ENCODE data around the gene ZNF232. TPM values are rescaled to one million over a fixed set of nuclear protein-coding genes. Genes with fewer than 3 reads are reported as not detected.
"Not testable (repeated sequence)": the region's sequence is repeated elsewhere in the genome, so short reads cannot be mapped to it uniquely, and the experiment has no call there.

The ZNF232 gene
- total RNA-seq, 3 donors from 2014 or later = 18.7 to 25.8 (median 21.3) TPM

GRCh38 chr17:5096731-5097100 is 15.0 kb downstream of the ZNF232 start:
- H3K27me3 Mint-ChIP-seq (ENCODE audit: low read depth) = peaks cover 11% of the 10 kb centered on the region
- H3K4me3 Mint-ChIP-seq = peak overlapping the region; percentile 24
- no peaks in the 10 kb centered on the region for H3K4me1 Mint-ChIP-seq (ENCODE audit: low read depth)
- no peak for DNase-seq
- peaks cover 16% of the 10 kb centered on the region for H3K36me3 Mint-ChIP-seq (ENCODE audit: insufficient read depth)
- peaks cover 39% of the 10 kb centered on the region for H3K9me3 Mint-ChIP-seq
- no peak for ATAC-seq

DNA sequence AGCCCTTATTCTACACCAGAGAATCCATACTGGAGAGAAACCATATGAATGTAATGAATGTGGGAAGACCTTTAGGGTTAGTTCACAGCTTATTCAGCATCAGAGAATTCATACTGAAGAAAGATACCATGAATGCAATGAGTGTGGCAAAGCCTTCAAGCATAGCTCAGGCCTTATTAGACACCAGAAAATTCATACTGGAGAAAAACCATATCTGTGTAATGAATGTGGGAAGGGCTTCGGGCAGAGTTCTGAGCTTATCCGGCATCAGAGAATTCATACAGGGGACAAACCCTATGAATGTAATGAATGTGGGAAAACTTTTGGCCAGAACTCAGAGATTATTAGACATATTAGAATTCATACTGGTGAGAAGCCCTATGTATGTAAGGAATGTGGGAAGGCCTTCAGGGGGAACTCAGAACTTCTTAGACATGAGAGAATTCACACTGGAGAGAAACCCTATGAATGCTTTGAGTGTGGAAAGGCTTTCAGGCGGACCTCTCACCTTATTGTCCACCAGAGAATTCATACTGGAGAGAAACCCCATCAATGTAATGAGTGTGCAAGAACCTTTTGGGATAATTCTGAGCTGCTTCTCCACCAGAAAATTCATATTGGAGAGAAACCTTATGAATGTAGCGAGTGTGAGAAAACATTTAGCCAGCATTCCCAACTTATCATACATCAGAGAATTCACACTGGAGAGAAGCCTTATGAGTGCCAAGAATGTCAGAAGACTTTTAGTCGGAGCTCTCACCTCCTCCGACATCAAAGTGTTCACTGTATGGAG is 19.3 kb downstream of the ZNF232 start:
- H3K27me3 Mint-ChIP-seq (ENCODE audit: low read depth) = peaks cover 8% of the 10 kb centered on the region
- H3K36me3 Mint-ChIP-seq (ENCODE audit: insufficient read depth) = peaks cover 54% of the 10 kb centered on the region
- DNase-seq (no peak), ATAC-seq (no peak)
- H3K4me3 Mint-ChIP-seq = no peak overlapping the region
- H3K4me1 Mint-ChIP-seq (ENCODE audit: low read depth) = no peaks in the 10 kb centered on the region
- H3K9me3 Mint-ChIP-seq = peaks cover 59% of the 10 kb centered on the region

- Mint-ChIP-seq H3K4me3 (no peak overlapping the region), H3K4me1 (ENCODE audit: low read depth) (peaks cover 30% of the 10 kb centered on the region), H3K27me3 (ENCODE audit: low read depth) (no peaks in the 10 kb centered on the region), H3K36me3 (ENCODE audit: insufficient read depth) (peaks cover 25% of the 10 kb centered on the region), H3K9me3 (peaks cover 8% of the 10 kb centered on the region)
- no peak for ATAC-seq
- no peak for DNase-seq
These were observed 31.1 kb downstream of the ZNF232 start for GRCh38 chr17:5080591-5080990.

DNA sequence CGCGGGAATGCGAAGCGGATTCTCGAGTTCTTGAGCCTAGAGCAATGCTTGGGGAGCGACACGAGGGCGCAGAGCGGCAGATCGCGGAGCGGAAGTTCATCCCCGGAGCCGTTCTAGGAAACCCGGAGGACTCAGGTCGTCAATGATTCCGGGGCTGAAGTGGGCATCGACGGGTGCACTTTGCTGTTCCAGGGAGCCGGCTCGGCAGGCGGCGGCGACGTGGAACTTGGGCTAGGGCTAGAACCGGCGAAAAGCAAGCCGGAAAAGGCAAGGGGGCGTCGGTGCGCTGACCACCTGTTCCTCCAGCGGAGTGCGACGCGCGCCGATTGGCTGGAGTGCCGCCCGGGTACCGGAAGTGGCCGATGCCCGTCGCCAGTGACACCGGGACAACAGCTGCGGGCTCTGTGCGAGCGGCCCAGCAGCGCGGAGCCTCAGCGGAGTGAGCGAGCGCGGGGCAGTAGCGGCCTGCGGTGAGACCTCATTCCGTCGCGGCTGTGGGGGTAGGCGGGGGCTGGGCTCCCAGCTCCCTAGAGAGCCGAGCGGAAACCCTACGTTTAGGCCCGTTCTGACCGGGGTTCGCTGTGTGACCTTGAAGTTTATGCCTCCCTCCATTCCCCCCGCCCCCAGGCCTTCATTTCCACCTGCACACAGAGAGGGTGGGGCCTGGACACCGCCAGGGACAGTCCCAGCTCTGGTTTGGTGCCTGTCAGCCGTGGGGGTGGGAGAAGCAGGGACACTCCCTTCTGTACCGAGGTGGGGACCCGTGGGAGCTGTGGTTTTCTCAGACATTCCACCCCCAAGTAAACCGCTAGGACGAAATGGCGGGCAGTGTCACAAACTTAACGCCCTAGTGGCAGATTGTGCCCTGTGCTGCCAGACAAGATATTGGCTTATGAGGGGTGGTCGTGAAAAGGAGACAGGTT is 33.3 kb downstream of the ZNF232 start, which contains the start of gene ZFP3:
ZFP3 (plus strand) TSS at position 362 of the 923 bp plus-strand sequence. CDS start 13,038 bp downstream, outside the sequence.
- DNase-seq = peak; percentile 66
- peak; percentile 86 to 91 for ATAC-seq
- H3K4me3 Mint-ChIP-seq = peak within 1 kb of the TSS; percentile 81
- no peaks in the 10 kb centered on the region for H3K9me3 Mint-ChIP-seq
- H3K4me1 Mint-ChIP-seq (ENCODE audit: low read depth) = peaks cover 28% of the 10 kb centered on the region
- H3K27me3 Mint-ChIP-seq (ENCODE audit: low read depth) = no peaks in the 10 kb centered on the region
- H3K36me3 Mint-ChIP-seq (ENCODE audit: insufficient read depth) = peaks cover 12% of the 10 kb centered on the region

DNA sequence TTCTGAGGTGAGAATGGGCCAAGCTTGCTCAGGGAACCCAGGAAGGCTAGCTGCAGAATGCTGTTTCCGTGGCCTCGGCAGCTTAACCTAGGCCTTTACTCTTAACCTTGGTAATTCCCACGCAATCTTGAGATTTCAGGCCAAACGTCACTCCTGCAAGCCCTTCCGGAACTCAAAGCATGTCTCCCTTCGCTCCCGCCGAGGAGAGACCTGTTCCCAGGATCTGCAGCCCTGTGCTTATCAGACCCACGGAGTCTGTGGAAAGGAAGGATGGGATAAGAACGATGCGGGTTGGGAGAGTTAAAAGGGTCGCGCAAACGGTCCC is 33.9 kb downstream of the ZNF232 start:
- peak in 1 of 2 donors; percentile 5 for ATAC-seq
- no peak for DNase-seq

GRCh38 chr17:5077275-5077674 is 34.4 kb downstream of the ZNF232 start:
- Mint-ChIP-seq H3K4me1 (ENCODE audit: low read depth) (peaks cover 28% of the 10 kb centered on the region), H3K4me3 (peak overlapping the region; percentile 81)
- H3K9me3 Mint-ChIP-seq; DNase-seq; H3K36me3 Mint-ChIP-seq (ENCODE audit: insufficient read depth); H3K27me3 Mint-ChIP-seq (ENCODE audit: low read depth); ATAC-seq: not testable (repeated sequence)

More for the DNA sequence above, 33.9 kb downstream of the ZNF232 start:
- H3K4me3 Mint-ChIP-seq = peak overlapping the region; percentile 81
- no peaks in the 10 kb centered on the region for H3K9me3 Mint-ChIP-seq
- H3K4me1 Mint-ChIP-seq (ENCODE audit: low read depth) = peaks cover 28% of the 10 kb centered on the region
- peaks cover 8% of the 10 kb centered on the region for H3K36me3 Mint-ChIP-seq (ENCODE audit: insufficient read depth)
- no peaks in the 10 kb centered on the region for H3K27me3 Mint-ChIP-seq (ENCODE audit: low read depth)

DNA sequence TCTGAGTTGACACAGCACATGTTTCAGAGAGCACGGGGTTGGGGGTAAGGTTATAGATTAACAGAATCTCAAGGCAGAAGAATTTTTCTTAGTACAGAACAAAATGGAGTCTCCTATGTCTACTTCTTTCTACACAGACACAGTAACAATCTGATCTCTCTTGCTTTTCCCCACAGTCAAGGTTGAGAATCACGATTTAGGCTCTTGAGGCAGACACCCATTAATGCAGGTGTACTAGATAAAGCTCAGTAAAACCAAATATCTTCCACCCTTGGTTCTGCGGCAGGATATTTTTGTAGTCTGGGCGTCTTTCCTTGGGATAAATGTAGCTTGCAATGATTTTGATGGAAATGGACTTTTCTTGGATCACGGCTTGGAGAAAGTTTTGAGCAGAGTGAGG is 36.2 kb downstream of the ZNF232 start:
- H3K27me3 Mint-ChIP-seq (ENCODE audit: low read depth); DNase-seq; ATAC-seq; H3K9me3 Mint-ChIP-seq; H3K4me3 Mint-ChIP-seq; H3K36me3 Mint-ChIP-seq (ENCODE audit: insufficient read depth): not testable (repeated sequence)
- H3K4me1 Mint-ChIP-seq (ENCODE audit: low read depth) = peaks cover 24% of the 10 kb centered on the region

- Mint-ChIP-seq H3K9me3 (no peaks in the 10 kb centered on the region), H3K36me3 (ENCODE audit: insufficient read depth) (no peaks in the 10 kb centered on the region), H3K4me1 (ENCODE audit: low read depth) (no peaks in the 10 kb centered on the region), H3K27me3 (ENCODE audit: low read depth) (no peaks in the 10 kb centered on the region), H3K4me3 (no peak overlapping the region)
- DNase-seq (no peak), ATAC-seq (no peak)
These were observed 42.0 kb downstream of the ZNF232 start for GRCh38 chr17:5069724-5070123.

- ATAC-seq (no peak), DNase-seq (no peak)
- Mint-ChIP-seq H3K27me3 (ENCODE audit: low read depth) (no peaks in the 10 kb centered on the region), H3K4me3 (no peak overlapping the region), H3K4me1 (ENCODE audit: low read depth) (no peaks in the 10 kb centered on the region), H3K36me3 (ENCODE audit: insufficient read depth) (no peaks in the 10 kb centered on the region), H3K9me3 (no peaks in the 10 kb centered on the region)
These were observed 43.4 kb downstream of the ZNF232 start for GRCh38 chr17:5068236-5068635.

DNA sequence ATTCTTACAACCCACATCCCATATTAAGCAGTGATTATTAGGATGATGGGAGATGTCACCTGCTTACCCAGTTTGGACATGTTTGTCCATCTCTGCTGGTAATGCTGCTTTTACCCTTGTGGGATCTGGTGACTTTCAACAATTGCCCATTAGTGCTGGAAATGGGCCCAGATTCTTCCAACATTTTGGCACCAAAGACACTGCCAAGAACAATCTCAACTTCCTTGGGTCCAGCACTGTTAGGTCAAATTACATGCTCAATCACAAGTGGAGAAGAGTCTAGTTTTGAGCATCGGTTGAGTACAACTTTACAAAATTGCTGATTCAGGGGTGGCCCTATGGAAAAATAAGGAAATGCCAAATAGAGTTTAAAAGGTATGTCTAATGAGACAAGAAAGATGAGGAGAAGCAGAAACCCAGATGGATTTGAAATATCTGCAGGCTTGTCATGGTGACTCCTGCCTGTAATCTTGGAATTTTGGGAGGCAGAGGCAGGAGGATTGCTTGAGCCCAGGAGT is 46.4 kb downstream of the ZNF232 start:
- Mint-ChIP-seq H3K4me3 (no peak overlapping the region), H3K4me1 (ENCODE audit: low read depth) (peaks cover 3% of the 10 kb centered on the region), H3K27me3 (ENCODE audit: low read depth) (no peaks in the 10 kb centered on the region), H3K9me3 (no peaks in the 10 kb centered on the region), H3K36me3 (ENCODE audit: insufficient read depth) (no peaks in the 10 kb centered on the region)
- DNase-seq = no peak
- ATAC-seq = no peak

Other genes with a start within 250 kb of the ZNF232 start
- 1 to 10 TPM; 1.5 to 3.6 (median 2.7) TPM for gene C17orf107, start 212.3 kb downstream of the ZNF232 start, total RNA-seq
- gene CHRNE, start 208.8 kb downstream of the ZNF232 start, total RNA-seq = under 1 TPM; 0.18 to 0.71 (median 0.35) TPM
- under 1 TPM; 0.21 to 0.49 (median 0.25) TPM for gene GP1BA, start 179.6 kb downstream of the ZNF232 start, total RNA-seq
- 100 to 1,000 TPM in 1 of 3 donors, 10 to 100 TPM in 2; 89.7 to 102 (median 98.1) TPM for gene SLC25A11, start 171.8 kb downstream of the ZNF232 start, total RNA-seq
- gene RNF167, start 171.6 kb downstream of the ZNF232 start, total RNA-seq = 100 to 1,000 TPM; 121 to 140 (median 129) TPM
- gene PFN1, start 163.3 kb downstream of the ZNF232 start, total RNA-seq = 1,000 to 10,000 TPM; 1,652 to 1,716 (median 1,674) TPM
- gene ENO3, start 160.8 kb downstream of the ZNF232 start, total RNA-seq = 10 to 100 TPM; 25.8 to 26.9 (median 26.0) TPM
- 10 to 100 TPM; 47.7 to 67.4 (median 56.9) TPM for gene SPAG7, start 144.1 kb downstream of the ZNF232 start, total RNA-seq
- gene CAMTA2, start 124.2 kb downstream of the ZNF232 start, total RNA-seq = 100 to 1,000 TPM in 2 of 3 donors, 10 to 100 TPM in 1; 87.8 to 141 (median 101) TPM
- under 1 TPM in 2 of 3 donors, not detected in 1; 0.16 to 0.30 TPM for gene INCA1, start 114.4 kb downstream of the ZNF232 start, total RNA-seq
- 10 to 100 TPM; 42.7 to 49.9 (median 49.4) TPM for gene KIF1C, start 113.9 kb downstream of the ZNF232 start, total RNA-seq
- gene SLC52A1, start 76.5 kb downstream of the ZNF232 start, total RNA-seq = under 1 TPM in 1 of 3 donors, not detected in 2; 0.08 TPM
- gene ZFP3, start 33.4 kb downstream of the ZNF232 start, total RNA-seq = 1 to 10 TPM; 1.7 to 2.2 (median 1.8) TPM
- gene USP6, start 4.2 kb upstream of the ZNF232 start, total RNA-seq = under 1 TPM in 2 of 3 donors, not detected in 1; 0.08 to 0.23 TPM
- gene ZNF594, start 80.0 kb upstream of the ZNF232 start, total RNA-seq = 1 to 10 TPM; 6.5 to 7.6 (median 6.7) TPM
- gene SCIMP, start 123.0 kb upstream of the ZNF232 start, total RNA-seq = under 1 TPM in 1 of 3 donors, not detected in 2; 0.10 TPM
- 10 to 100 TPM; 72.9 to 80.8 (median 76.3) TPM for gene RABEP1, start 170.4 kb upstream of the ZNF232 start, total RNA-seq

All from activated T-cell treated with anti-CD3 and anti-CD28 coated beads, Interleukin-2, amount 50 U/mL, for 4 hours (primary cell).